ENCODE data around the gene ATF6.

The ATF6 gene

GRCh38 chr1:162006081-162006480 is 240.0 kb downstream of the ATF6 start:
- no peak for DNase-seq

GRCh38 chr1:162007466-162007865 is 241.3 kb downstream of the ATF6 start:
- no peak for DNase-seq

- no peak for DNase-seq
Measured at GRCh38 chr1:162008799-162009198, 242.7 kb downstream of the ATF6 start.

- no peak for DNase-seq
Measured at GRCh38 chr1:162009501-162010174, 243.5 kb downstream of the ATF6 start.

GRCh38 chr1:162010175-162010506 is 244.0 kb downstream of the ATF6 start:
- no peak for DNase-seq

- DNase-seq: no peak
Measured at GRCh38 chr1:162011337-162012012, 245.4 kb downstream of the ATF6 start.

- no peak for DNase-seq
Measured at GRCh38 chr1:162013289-162013688, 247.2 kb downstream of the ATF6 start.
